DOHH2 (cell line): ENCODE results near the gene CDK9.

Source experiments
- CTCF ChIP-seq: fragments of 200-600 bp; sonication (generic); IDR thresholded peaks from one replicate; pipeline ENCODE4 v1.5.1; 2014; ENCODE audit warnings: antibody characterized with exemption, mild to moderate bottlenecking, low read depth, low read length; ENCODE audit not compliant: poor library complexity, severe bottlenecking
- EZH2phosphoT487 ChIP-seq: fragments of 200-600 bp; sonication (generic); IDR thresholded peaks from 2 replicates; pipeline ENCODE4 v1.6.1; 2017; ENCODE audit warnings: borderline replicate concordance, mild to moderate bottlenecking, antibody characterized with exemption, low read length, moderate library complexity, mixed read lengths

GRCh38 chr9:127753148-127753547, 32.7 kb upstream of the CDK9 start:
- TF ChIP-seq CTCF: no peak
- no peak for TF ChIP-seq EZH2phosphoT487
